AG09319 (cell line): ENCODE measurements around the gene DAAM2.

ENCODE experiments used
- DNase-seq: peaks from one replicate; pipeline ENCODE4 v3.0.0-alpha.2; 2010; ENCODE audit warnings: low read depth; ENCODE audit errors: extremely low read depth
- TF ChIP-seq, protein P1 (sequence below): IDR thresholded peaks from 2 replicates; pipeline ENCODE4 v1.5.1; 2011; ENCODE audit warnings: low read depth, mild to moderate bottlenecking, inconsistent platforms, low read length, moderate library complexity

The DAAM2 gene

DNA sequence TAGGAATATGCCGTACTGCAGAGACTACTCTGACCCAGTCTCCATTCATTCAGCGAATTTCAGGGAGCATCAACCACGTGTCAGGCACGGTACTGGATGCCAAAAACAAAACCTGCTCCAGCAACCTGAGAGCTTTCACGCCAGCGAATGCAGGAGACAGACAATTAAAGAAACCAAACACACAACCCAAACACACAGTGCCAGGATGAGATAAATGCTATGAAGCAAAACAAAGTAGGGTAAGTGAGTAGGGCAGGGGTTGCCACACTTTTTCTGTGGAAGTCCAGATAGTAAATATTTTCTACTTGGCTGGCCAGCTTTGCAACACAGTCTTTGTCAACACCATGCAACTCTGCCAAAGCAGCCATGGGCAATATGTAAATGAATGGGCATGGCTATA, 132.1 kb downstream of the DAAM2 start:
- TF ChIP-seq, protein P1, sequence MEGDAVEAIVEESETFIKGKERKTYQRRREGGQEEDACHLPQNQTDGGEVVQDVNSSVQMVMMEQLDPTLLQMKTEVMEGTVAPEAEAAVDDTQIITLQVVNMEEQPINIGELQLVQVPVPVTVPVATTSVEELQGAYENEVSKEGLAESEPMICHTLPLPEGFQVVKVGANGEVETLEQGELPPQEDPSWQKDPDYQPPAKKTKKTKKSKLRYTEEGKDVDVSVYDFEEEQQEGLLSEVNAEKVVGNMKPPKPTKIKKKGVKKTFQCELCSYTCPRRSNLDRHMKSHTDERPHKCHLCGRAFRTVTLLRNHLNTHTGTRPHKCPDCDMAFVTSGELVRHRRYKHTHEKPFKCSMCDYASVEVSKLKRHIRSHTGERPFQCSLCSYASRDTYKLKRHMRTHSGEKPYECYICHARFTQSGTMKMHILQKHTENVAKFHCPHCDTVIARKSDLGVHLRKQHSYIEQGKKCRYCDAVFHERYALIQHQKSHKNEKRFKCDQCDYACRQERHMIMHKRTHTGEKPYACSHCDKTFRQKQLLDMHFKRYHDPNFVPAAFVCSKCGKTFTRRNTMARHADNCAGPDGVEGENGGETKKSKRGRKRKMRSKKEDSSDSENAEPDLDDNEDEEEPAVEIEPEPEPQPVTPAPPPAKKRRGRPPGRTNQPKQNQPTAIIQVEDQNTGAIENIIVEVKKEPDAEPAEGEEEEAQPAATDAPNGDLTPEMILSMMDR, result no peak
- no peak for DNase-seq

DNA sequence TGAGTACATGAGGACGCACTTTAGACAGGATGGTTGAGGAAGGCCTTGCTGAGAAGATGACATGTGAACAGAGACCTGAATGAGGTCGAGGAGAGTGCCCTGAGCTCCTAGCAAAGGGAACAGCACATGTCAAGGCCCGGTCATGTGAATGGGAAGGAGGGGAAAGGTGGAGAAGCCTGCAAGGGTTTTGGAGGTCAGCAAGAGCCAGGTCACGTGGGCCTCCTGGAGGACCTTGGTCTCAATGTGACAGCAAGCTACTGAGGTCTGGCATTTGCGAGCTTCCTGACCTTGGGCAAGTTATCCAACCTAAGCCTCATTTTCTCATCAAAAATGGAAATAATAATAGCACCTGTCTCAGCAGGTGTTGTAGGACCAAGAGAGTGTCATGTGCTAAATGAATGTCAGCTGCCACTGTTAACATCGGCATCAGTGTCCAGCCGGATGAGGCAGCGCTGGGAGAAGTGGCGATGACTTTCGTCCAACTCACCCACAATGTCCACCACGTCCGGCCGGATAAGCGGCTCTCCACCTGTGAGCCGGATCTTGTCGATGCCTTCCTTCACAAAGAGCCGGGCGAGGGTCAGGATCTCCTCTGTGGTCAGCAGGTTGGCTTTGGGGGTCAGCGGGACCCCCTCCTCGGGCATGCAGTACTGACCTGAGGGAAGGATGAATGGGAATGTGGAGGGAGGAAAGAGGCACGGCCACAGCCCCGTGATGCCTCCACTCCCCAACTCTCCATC, 133.2 kb downstream of the DAAM2 start:
- no peak for DNase-seq
- TF ChIP-seq, protein P1, result no peak

- TF ChIP-seq, protein P1, result no peak
- DNase-seq, result no peak
Measured at GRCh38 chr6:39925931-39926290, 133.7 kb downstream of the DAAM2 start.

GRCh38 chr6:39926668-39927067, 134.5 kb downstream of the DAAM2 start:
- DNase-seq, result no peak
- TF ChIP-seq, protein P1, result no peak

- TF ChIP-seq, protein P1, result no peak
- no peak for DNase-seq
Measured at GRCh38 chr6:39927159-39927558, 135.0 kb downstream of the DAAM2 start.

DNA sequence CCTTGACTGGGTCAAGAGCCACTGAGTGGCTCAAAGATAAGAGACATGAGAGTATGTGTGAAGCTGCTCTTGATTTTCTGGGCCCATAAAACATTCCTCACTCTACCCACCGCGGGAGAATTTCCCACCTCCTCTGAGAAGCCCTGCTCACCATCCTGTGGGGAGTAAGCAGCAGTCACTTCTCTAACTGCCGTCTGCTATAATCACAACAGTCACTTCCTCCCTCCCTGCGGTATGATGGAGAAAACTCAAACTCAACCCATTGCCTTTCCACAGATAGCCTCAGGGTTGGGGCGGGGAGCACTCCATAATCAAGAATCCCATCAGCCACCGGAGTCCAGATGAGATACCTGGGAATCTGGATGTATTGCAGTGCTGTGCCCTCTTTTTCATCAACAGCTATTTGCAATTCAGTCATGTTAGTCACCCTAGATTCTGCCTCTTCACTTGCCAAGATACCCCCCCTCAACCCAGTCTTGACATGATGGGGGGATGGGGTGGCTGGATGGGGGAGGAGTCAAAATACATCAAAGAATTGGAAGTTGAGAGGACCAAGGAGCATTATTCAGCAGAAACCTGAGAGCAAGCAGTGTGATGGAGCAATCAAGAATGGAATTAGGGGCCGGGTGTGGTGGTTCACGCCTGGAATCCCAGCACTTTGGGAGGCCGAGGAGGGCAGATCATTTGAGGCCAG, 137.0 kb downstream of the DAAM2 start:
- TF ChIP-seq, protein P1, result no peak
- DNase-seq, result no peak

DNA sequence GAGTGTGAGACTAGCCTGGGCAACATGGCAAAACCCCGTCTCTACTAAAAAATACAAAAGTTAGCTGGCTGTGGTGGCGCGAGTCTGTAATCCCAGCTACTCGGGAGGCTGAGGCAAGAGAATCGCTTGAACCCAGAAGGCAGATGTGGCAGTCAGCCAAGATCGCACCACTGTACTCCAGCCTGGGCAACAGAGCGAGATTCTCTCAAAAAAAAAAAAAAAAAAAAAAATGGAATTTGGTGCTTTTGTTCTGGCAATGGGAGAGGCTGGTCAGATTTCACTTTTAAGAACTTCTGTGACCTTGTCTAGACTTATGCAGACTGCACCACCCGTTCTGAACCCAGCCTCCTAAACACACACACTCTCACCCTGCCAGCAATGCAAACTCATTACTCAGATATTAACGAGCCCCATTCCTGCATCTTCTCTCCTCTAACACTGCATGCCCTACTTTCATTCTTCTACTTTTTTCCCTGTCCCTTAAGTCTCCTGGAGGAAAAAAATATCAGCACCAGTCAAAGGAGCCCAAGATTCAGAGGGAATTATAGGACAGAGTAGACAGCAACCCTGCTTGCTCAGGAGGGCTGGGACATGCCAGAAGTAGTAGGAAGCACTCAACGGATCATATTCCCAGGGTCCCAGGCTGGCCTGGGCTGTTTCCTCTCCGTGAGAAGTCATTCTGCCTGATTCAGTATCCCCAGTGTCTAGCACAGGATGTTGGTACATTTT, 137.7 kb downstream of the DAAM2 start:
- DNase-seq, result peak; percentile 7
- TF ChIP-seq, protein P1, result no peak
